Measurements from ENCODE around the gene HCRTR1.
A peak's percentile ranks its signal among the peaks of the same experiment; 100 is the strongest.

The HCRTR1 gene

DNA sequence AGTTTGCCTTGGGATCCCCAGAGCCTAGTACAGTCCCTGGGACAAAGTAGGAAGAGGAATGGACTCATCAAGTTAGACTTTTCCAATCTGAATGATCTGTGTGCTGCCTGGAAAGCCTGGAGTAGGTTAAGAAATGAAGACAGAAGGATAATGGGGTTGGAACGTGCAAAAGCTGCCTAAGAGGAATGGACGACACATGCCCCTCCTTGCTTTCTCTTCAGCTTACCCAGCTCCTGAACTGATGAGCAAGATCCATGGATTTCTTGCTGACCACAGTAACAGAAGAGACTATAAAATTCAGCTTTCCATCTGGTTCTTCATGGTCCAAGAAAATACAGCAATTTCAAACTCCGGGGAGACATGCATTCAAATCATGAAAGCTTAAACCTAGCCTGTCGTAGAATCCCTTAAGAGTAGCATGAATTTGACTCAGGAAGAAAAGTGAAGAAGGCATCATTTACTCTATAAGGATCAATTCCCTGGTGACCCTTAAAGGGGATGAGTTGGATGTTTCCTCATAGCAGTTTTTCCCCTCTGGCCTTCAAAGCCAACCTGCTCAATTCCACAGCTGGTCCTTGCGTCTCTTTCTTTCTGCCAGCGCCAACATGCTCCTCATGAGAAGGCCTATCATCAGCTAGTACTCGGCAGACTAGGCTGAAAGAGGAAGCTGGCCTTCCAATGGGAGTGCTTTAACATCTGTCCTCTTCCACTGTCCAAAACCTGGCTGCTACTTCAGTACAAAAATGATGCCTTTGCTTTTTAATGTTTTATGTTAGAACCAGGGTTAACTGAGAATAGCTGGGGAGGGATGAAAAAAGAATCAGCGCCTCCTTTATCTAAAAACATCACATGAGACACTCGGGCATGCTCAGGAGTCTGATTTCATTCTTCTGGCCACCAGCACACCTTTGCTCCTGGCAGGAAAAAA, 32.9 kb downstream of the HCRTR1 start:
- DNase-seq (ENCODE audit: low read depth in 2 of 2), result no peak

DNA sequence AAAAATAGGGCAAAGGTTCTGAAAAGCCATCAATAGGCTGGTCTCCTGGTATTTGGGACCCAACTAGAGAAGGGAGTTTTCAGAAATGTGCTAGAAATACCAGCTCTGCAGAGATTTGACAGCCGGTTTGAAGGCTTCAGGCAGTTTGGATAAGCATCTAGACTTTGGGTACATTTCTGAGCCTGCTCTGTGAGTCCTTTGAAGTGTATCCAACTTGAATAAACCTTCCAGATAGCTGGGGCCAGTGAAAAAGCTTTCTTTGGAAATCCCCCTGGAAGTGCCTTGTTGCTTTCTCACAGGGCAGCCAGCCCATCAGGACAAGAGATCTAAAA, 33.6 kb downstream of the HCRTR1 start:
- DNase-seq (ENCODE audit: low read depth in 2 of 2), result no peak

DNA sequence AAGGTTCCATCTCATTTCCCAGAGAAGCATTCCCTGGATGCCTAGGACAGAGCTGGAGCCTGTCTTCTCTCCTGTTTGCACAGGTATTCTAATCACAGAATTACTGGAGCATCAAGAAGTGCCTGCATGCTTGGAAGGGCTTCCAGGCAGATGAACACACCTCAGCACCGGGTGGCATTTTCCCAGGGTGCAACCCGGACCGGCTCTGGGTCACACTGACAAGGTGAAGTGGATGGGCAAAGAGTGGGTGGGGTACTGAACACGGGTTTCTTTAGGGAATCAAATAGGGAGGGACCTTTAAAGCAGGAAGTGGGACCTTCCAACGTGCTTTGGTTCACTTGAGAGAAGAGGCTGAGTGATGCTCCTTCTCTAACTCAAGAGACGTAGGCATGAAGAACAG, 34.3 kb downstream of the HCRTR1 start:
- no peak for DNase-seq (ENCODE audit: low read depth in 2 of 2)

DNA sequence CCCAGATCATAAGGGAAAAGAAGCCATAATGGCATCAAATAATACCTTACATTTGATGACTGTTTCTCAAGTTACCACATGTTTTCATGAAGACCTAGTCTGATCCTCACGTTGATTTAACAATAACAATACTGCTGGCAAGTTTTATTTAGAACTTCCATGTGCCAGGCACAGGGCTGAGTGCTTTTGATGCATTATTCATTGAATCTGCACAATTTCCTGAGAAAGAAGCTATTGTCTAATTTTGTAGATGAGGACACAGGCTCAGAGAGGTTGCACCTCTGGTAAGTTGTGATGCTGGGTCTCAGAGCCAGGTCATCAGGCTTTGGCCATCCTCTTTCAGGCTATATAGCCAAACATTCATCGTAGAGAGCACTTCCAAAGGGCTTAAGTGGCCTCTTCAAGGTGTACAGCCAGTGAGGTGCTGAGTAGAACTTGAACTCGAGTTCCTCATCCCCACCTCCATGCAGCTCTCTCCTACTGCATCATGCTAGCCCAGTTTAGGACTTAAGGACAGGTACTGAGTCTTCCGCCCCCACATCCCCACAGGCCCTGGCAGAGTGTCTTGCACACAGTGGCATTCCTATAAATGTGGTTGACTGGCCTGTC, 35.5 kb downstream of the HCRTR1 start:
- no peak for DNase-seq (ENCODE audit: low read depth in 2 of 2)

GRCh38 chr1:31653717-31654473, 36.4 kb downstream of the HCRTR1 start:
- no peak for DNase-seq (ENCODE audit: low read depth in 2 of 2)

DNA sequence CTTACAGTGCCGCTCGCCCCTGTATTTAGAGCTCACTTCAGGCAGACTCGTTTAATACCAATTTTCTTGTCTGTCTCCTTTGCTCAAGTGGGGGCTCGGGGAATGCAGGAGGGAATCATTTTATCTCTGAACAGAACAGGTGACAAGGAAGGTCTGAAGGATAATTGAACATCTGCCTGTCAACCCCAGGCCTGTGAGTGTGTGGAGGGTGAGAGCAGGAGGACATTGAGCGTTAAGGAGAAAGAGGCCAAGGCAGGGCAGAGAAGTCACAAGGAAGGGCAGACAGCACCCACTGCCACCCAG, 36.9 kb downstream of the HCRTR1 start:
- DNase-seq (ENCODE audit: low read depth in 2 of 2), result no peak

- no peak for DNase-seq (ENCODE audit: low read depth in 2 of 2)
These were observed 37.6 kb downstream of the HCRTR1 start for GRCh38 chr1:31655104-31655503.

- DNase-seq (ENCODE audit: low read depth in 2 of 2), result no peak
These were observed 38.3 kb downstream of the HCRTR1 start for GRCh38 chr1:31655756-31656155.

GRCh38 chr1:31657020-31657804, 39.7 kb downstream of the HCRTR1 start:
- no peak for DNase-seq (ENCODE audit: low read depth in 2 of 2)

DNA sequence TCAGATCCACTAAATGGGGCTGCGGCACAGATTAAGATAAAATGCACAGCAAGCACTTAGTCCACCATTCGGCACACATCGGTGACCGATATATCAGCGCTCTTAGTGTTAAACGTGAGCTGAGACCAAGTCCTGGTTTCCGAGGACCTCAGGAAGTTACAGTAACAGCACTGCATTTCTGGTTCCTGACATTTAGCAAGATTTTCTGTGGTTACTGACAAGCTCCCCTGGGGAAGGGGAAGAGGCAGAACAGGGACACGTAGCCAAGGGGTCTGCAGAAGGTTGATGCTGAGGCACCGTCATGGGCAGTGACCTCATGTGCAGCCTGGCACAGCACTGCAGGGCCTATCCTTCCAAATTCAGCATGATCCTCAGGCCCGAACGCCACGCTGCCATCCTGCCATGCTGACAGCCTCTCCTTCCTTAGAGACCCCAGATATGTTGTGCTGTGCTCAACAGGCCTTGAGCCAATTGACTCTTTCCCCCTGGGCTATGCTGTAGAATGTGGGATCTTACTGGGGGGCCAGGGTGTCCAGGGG, 40.6 kb downstream of the HCRTR1 start:
- DNase-seq (ENCODE audit: low read depth in 2 of 2), result no peak

DNA sequence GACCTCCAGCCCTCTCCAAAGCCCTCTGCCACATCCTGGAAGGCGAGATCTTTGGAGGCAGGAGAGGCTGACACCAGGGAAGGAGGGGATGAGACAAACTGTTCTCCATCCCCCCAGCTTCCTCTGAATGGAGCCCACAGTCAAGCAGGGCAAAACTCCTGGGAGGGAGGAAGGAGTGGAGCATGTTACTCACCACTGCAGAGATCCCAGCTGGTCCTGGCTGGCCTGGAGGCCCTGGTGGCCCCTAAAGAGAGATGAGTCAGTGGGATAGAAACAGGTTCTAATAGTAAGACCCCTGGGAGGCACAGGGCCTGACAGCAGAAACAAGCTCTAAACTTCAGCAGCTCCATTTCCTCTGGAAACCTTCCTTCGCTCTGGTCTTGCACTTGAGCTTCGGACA, 41.2 kb downstream of the HCRTR1 start:
- no peak for DNase-seq (ENCODE audit: low read depth in 2 of 2)

DNA sequence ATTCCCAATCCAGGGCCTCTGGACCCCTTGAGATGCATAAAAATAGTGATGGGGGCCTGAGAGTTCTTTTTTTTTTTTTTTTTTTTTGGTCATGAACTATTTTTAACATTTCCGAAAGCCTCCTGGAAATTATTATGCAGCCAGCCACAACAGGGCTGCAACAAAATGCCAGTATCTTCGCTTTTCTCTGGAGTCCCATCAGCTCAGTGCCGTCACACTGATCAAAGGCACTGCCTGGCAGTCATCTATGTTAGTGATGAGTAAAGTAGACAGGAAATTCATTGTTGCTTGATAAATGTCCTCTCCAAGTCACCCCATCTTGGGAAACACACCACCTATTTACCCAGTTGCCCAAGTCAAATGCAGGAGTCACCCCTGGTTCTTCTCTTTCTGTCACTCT, 42.4 kb downstream of the HCRTR1 start:
- no peak for DNase-seq (ENCODE audit: low read depth in 2 of 2)

- no peak for DNase-seq (ENCODE audit: low read depth in 2 of 2)
These were observed 43.5 kb downstream of the HCRTR1 start for GRCh38 chr1:31660871-31661455.

- DNase-seq (ENCODE audit: low read depth in 2 of 2), result no peak
These were observed 44.4 kb downstream of the HCRTR1 start for GRCh38 chr1:31661856-31662255.

DNA sequence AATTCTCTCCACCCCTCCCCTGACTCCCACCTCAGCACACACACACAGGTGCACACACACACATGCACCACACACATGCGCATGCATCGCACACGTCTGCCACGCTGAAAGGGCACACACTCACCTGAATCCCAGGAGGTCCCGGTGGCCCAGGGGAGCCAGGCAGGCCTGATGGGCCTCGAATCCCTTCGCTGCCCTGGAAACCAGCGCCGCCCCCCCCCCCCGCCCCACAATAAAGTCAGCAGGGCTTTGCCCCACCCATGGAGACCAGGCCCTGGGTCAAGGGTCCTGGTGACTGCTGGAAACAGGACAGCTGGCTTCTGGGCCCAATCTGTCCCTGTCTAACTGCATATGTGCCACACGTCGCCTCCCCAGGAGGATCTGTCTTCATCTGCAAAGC, 45.0 kb downstream of the HCRTR1 start:
- DNase-seq (ENCODE audit: low read depth in 2 of 2), result no peak

- DNase-seq (ENCODE audit: low read depth in 2 of 2), result peak; percentile 52 to 60
These were observed 46.3 kb downstream of the HCRTR1 start for GRCh38 chr1:31663622-31664452.

GRCh38 chr1:31664528-31664927, 47.0 kb downstream of the HCRTR1 start:
- DNase-seq (ENCODE audit: low read depth in 2 of 2), result no peak

- DNase-seq (ENCODE audit: low read depth in 2 of 2), result no peak
These were observed 47.9 kb downstream of the HCRTR1 start for GRCh38 chr1:31665234-31665878.

DNA sequence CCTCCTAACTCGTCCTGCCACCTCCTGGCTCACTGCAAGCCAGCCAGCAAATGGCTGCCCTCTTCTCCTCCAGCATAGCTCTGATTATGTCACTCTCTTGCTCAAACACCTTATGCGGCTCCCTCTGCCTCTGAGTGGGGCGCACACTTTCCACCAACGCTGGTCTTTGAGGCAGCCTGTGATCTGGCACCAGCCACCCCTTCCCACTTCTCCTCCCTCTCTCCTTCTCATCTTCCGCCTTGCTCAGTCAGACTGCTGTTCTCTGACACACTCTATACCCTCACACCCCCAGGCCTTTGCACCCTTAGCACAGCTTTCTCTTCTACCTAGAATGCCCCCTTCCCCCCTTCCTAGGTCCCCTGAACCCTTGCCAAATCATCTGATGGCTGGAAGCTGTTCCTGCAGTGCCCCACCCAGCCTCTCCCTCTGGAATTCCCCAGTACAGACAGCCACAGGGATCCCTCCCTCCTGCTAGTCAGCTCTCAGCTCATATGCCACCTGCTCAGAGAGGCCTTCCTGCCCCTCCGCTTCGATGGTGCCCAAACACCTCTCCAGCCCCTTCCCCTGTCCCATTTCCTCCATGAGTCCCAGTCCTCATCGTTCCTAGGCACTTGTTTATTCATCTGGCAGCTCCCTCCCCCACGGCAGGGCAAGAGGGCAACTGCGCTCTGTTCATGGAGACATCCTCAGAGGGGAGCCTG, 48.9 kb downstream of the HCRTR1 start:
- DNase-seq (ENCODE audit: low read depth in 2 of 2), result no peak

Measured in stimulated activated CD4-positive, alpha-beta T cell treated with anti-CD3 and anti-CD28 coated beads, Interleukin-1b, Interleukin-23, amount 100 ng/mL, for 4 hours (primary cell).